Endothelial cell of umbilical vein (primary cell): Measurements from ENCODE around the gene FOXS1. TPM values are rescaled to one million over a fixed set of nuclear protein-coding genes. Genes with fewer than 3 reads are reported as not detected.
A peak's percentile ranks its signal among the peaks of the same experiment; 100 is the strongest.

Experiments used
- BruUV-seq: library from RNA; stranded (reverse); fragments of 400-500 nt; replicated peaks from 2 replicates; lab custom pipeline; 2021; lab: Mats Ljungman, UMichigan
- CTCF ChIA-PET: fragments of 300-600, 350-600 bp; sonication (Branson Sonifier 250); formaldehyde crosslinking; loops from one replicate; lab custom pipeline; 2021; ENCODE audit warnings: antibody characterized with exemption, inconsistent platforms; lab: Charles Lee
- POLR2A ChIA-PET: fragments of 300-600, 350-600 bp; sonication (Branson Sonifier 250); formaldehyde crosslinking; loops from one replicate; lab custom pipeline; 2021; ENCODE audit warnings: antibody characterized with exemption, inconsistent platforms; lab: Charles Lee
- DNase-seq: peaks from one replicate; pipeline ENCODE4 v3.0.0-alpha.2; 2011; ENCODE audit warnings: low read depth, low spot score
- FAIRE-seq: peaks from 2 replicates; lab custom pipeline; 2011; peaks lifted over from hg19 to GRCh38; lab: Jason Lieb, UNC
- H2AFZ ChIP-seq: 2 replicates; pipeline ENCODE4 v1.6.0; 2012; ENCODE audit warnings: low read depth, low read length, control low read depth, inconsistent platforms
- H3K27ac ChIP-seq: 2 replicates; pipeline ENCODE4 v1.5.1; 2011; ENCODE audit warnings: low read depth, mild to moderate bottlenecking, control low read depth, low read length, moderate library complexity; ENCODE audit not compliant: insufficient read depth
- H3K27me3 ChIP-seq, 2 experiments: 2 replicates each; pipeline versions ENCODE4 v1.6.0 to v1.6.1; 2011; ENCODE audit warnings: low read length in 2 of 2, mixed read lengths in 1 of 2; ENCODE audit not compliant: control insufficient read depth in 2 of 2, insufficient read depth in 2 of 2
- H3K36me3 ChIP-seq, 2 experiments: 2 replicates in 1 of 2; 3 replicates in 1 of 2; pipeline ENCODE4 v1.5.1; 2011; ENCODE audit warnings: low read length in 2 of 2, mild to moderate bottlenecking in 1 of 2, moderate library complexity in 1 of 2; ENCODE audit not compliant: control insufficient read depth in 2 of 2, insufficient read depth in 2 of 2; ENCODE audit errors: extremely low read depth in 1 of 2
- H3K4me1 ChIP-seq: 3 replicates; pipeline ENCODE4 v1.5.1; 2011; ENCODE audit warnings: mild to moderate bottlenecking, low read length; ENCODE audit not compliant: control insufficient read depth, insufficient read depth; ENCODE audit errors: extremely low read depth
- H3K4me2 ChIP-seq: 2 replicates; pipeline ENCODE4 v1.6.1; 2011; ENCODE audit warnings: low read length, control low read depth, mixed read lengths; ENCODE audit not compliant: insufficient read depth
- H3K4me3 ChIP-seq, 3 experiments: fragments of 200-600 bp in 1 of 3; sonication (generic), shearing (Covaris generic) in 1 of 3; replicated peaks in 1 of 3; 2 replicates each; pipeline ENCODE4 v1.5.1; 2011 to 2016; ENCODE audit warnings: control low read depth in 3 of 3, low read length in 3 of 3, mild to moderate bottlenecking in 2 of 3, inconsistent platforms in 1 of 3, low read depth in 1 of 3, moderate library complexity in 1 of 3; ENCODE audit not compliant: insufficient read depth in 1 of 3
- H3K79me2 ChIP-seq: 2 replicates; pipeline ENCODE4 v1.6.0; 2012; ENCODE audit warnings: low read length, inconsistent platforms; ENCODE audit not compliant: control insufficient read depth, insufficient read depth
- H3K9ac ChIP-seq: replicated peaks from 2 replicates; pipeline ENCODE3; 2011; ENCODE audit warnings: low read length, control low read depth; ENCODE audit not compliant: insufficient read depth; ENCODE audit errors: extremely low read depth
- H3K9me1 ChIP-seq: replicated peaks from 3 replicates; pipeline ENCODE4 v1.6.0; 2011; ENCODE audit warnings: mild to moderate bottlenecking, low read length; ENCODE audit not compliant: control insufficient read depth, insufficient read depth; ENCODE audit errors: extremely low read depth
- H3K9me3 ChIP-seq: replicated peaks from 2 replicates; pipeline ENCODE4 v1.5.1; 2012; ENCODE audit warnings: low read length, inconsistent platforms; ENCODE audit not compliant: control insufficient read depth, insufficient read depth
- H4K20me1 ChIP-seq: replicated peaks from 2 replicates; pipeline ENCODE3; 2011; ENCODE audit warnings: mild to moderate bottlenecking, low read length; ENCODE audit not compliant: control insufficient read depth, insufficient read depth; ENCODE audit errors: extremely low read depth
- CTCF ChIP-seq, 2 donors: IDR thresholded peaks; 1 replicate in 1 of 2; 2 replicates in 1 of 2; pipeline ENCODE4 v1.5.1; 2011; ENCODE audit warnings: low read length in 2 of 2, mild to moderate bottlenecking in 2 of 2, moderate library complexity in 2 of 2, control low read depth in 1 of 2, inconsistent platforms in 1 of 2, low read depth in 1 of 2; ENCODE audit not compliant: insufficient read depth in 1 of 2; ENCODE audit errors: extremely low read depth in 1 of 2
- EZH2 ChIP-seq: IDR thresholded peaks from 2 replicates; pipeline ENCODE4 v1.6.1; 2012; ENCODE audit warnings: borderline replicate concordance, low read depth, mild to moderate bottlenecking, moderate library complexity, low read length, inconsistent platforms; ENCODE audit not compliant: severe bottlenecking
- FOS ChIP-seq: IDR thresholded peaks from 2 replicates; pipeline ENCODE4 v1.6.1; 2011; ENCODE audit warnings: mild to moderate bottlenecking, low read length, moderate library complexity, borderline replicate concordance; ENCODE audit not compliant: insufficient read depth
- GATA2 ChIP-seq: IDR thresholded peaks from 2 replicates; pipeline ENCODE4 v1.7.0; 2011; ENCODE audit warnings: low read depth, mild to moderate bottlenecking, moderate library complexity, mixed read lengths, low read length; ENCODE audit not compliant: insufficient read length, insufficient read depth
- MAX ChIP-seq: IDR thresholded peaks from 2 replicates; pipeline ENCODE4 v1.6.1; 2011; ENCODE audit not compliant: insufficient read depth, insufficient read length
- MYC ChIP-seq: IDR thresholded peaks from one replicate; pipeline ENCODE4 v1.6.1; 2011; ENCODE audit warnings: mild to moderate bottlenecking, low read depth, low read length
- POLR2A ChIP-seq: IDR thresholded peaks from 2 replicates; pipeline ENCODE4 v1.6.1; 2012; ENCODE audit warnings: low read depth, mild to moderate bottlenecking, control low read depth, low read length
- dilution Hi-C: fragments of 300-500 bp; cut with MboI; formaldehyde crosslinking; loops from one replicate; pipeline ENCODE4 v1.15.0; 2019; ENCODE audit warnings: low sequenced_read_pairs; ENCODE audit not compliant: extremely low pct_ligation_motif_present
- intact Hi-C: fragments of 100-400 bp; cut with micrococcal nuclease; formaldehyde crosslinking; loops from one replicate; pipeline ENCODE4 v1.10.0; 2022
- polyA plus RNA-seq, 4 experiments: library from polyadenylated mRNA; depleted of rRNA in 3 of 4; stranded (reverse) in 3 of 4; unstranded in 1 of 4; fragments of >200 nt; gene quantifications; 2 replicates each; pipeline versions ENCODE4 v1.2.1 to v1.2.3, GENCODE V29; 2011 to 2012; ENCODE audit warnings: missing spikeins in 1 of 4
- total RNA-seq: library from RNA; stranded (reverse); gene quantifications from 2 replicates; pipeline ENCODE4 v1.2.3, GENCODE V29; 2021

FOXS1 gene
- total and polyA plus RNA-seq, 2 donors (not counting 3 experiments of a cell fraction or from before 2014, with no cell fraction given) = 0.84 TPM; not detected in 1

GRCh38 chr20:31881945-31882344, 36.5 kb upstream of the FOXS1 start:
- no peak for TF ChIP-seq MYC
- no peak for TF ChIP-seq CTCF (IDR thresholded peaks at IDR 0.05; ENCODE audit: extremely low read depth in 1 of 2, insufficient read depth in 1 of 2, low read depth in 1 of 2, low read length in 2 of 2)
- Histone ChIP-seq H3K4me3 (no peak overlapping the region), H3K4me2 (no peak overlapping the region), H3K36me3 (no peaks in the 10 kb centered on the region), H4K20me1 (no peaks in the 10 kb centered on the region), H3K27ac (no peak overlapping the region), H3K79me2 (no peaks in the 10 kb centered on the region), H3K4me1 (no peaks in the 10 kb centered on the region), H3K27me3 (peaks cover 4 to 6% of the 10 kb centered on the region in 2 experiments), H3K9me3 (no peaks in the 10 kb centered on the region), H2AFZ (no peak overlapping the region), H3K9me1 (no peaks in the 10 kb centered on the region), H3K9ac (no peak overlapping the region)
- CTCF ChIA-PET = interaction anchor here (1.3 to 1.5 kb wide), 2 partner anchors 22 to 70 kb away, joined by 3 read pairs; partner anchors contain the start of gene PDRG1
- no peak for FAIRE-seq
- DNase-seq = no peak
- dilution Hi-C loops = no loop called here
- POLR2A ChIA-PET = no interaction called here
- no TSS peak for BruUV-seq
- intact Hi-C loops = loop anchor here (5.0 kb wide), 1 partner anchor 125 kb away; no protein-coding TSS in a partner anchor

GRCh38 chr20:31879143-31879987, 34.0 kb upstream of the FOXS1 start:
- H2AFZ ChIP-seq = peak overlapping the region; percentile 65
- H3K4me1 ChIP-seq = no peaks in the 10 kb centered on the region
- no peaks in the 10 kb centered on the region for H3K36me3 ChIP-seq
- H3K27me3 ChIP-seq = peaks cover 4 to 12% of the 10 kb centered on the region in 2 experiments
- peak overlapping the region; percentile 34 for H3K27ac ChIP-seq
- ChIA-PET CTCF (interaction anchor here (0.7 to 1.8 kb wide), 12 partner anchors 11 to 152 kb away, joined by 3 to 8 read pairs (median 4); partner anchors contain the start of gene PDRG1), POLR2A (no interaction called here)
- no peaks in the 10 kb centered on the region for H3K9me3 ChIP-seq
- FAIRE-seq = peak; percentile 97
- peak overlapping the region; percentile 44 for H3K9ac ChIP-seq
- no TSS peak for BruUV-seq
- dilution Hi-C loops = no loop called here
- TF ChIP-seq POLR2A (peak; percentile 27), FOS (no peak), CTCF (IDR thresholded peaks at IDR 0.05; ENCODE audit: extremely low read depth in 1 of 2, insufficient read depth in 1 of 2, low read depth in 1 of 2, low read length in 2 of 2) (no peak), EZH2 (no peak), GATA2 (no peak), MAX (peak; percentile 82)
- no peaks in the 10 kb centered on the region for H3K79me2 ChIP-seq
- DNase-seq = peak; percentile 95
- H3K9me1 ChIP-seq = no peaks in the 10 kb centered on the region
- H3K4me2 ChIP-seq = peak overlapping the region; percentile 75
- H3K4me3 ChIP-seq = peak overlapping the region; percentile 11 to 49 (median 47)
- intact Hi-C loops = no loop called here
- H4K20me1 ChIP-seq = no peaks in the 10 kb centered on the region
